Neuronal stem cell (in vitro differentiated cells): Measurements from ENCODE around the gene TANGO6.

Experiments used
- DNase-seq: peaks from one replicate; pipeline ENCODE4 v3.0.0-alpha.2; 2013; ENCODE audit warnings: low spot score
- H2AFZ ChIP-seq: one replicate; pipeline ENCODE4 v1.6.1; 2013; ENCODE audit warnings: mild to moderate bottlenecking, low read length, inconsistent platforms
- H2AK5ac ChIP-seq: 2 replicates; pipeline ENCODE4 v1.6.1; 2013; ENCODE audit warnings: low read depth, mild to moderate bottlenecking, inconsistent platforms, low read length, moderate library complexity, mixed read lengths
- H2BK120ac ChIP-seq: 2 replicates; pipeline ENCODE4 v1.6.1; 2013; ENCODE audit warnings: low read depth, mild to moderate bottlenecking, inconsistent platforms, low read length, moderate library complexity, mixed read lengths
- H2BK12ac ChIP-seq: one replicate; pipeline ENCODE4 v1.6.1; 2013; ENCODE audit warnings: low read length, inconsistent platforms
- H2BK15ac ChIP-seq: 2 replicates; pipeline ENCODE4 v1.6.1; 2013; ENCODE audit warnings: mild to moderate bottlenecking, low read length, inconsistent platforms, mixed read lengths
- H2BK5ac ChIP-seq: one replicate; pipeline ENCODE4 v1.6.1; 2013; ENCODE audit warnings: inconsistent platforms, mild to moderate bottlenecking, low read length, moderate library complexity
- H3K14ac ChIP-seq: one replicate; pipeline ENCODE4 v1.6.1; 2013; ENCODE audit warnings: low read length, inconsistent platforms
- H3K18ac ChIP-seq: 2 replicates; pipeline ENCODE4 v1.6.1; 2013; ENCODE audit warnings: low read length, inconsistent platforms
- H3K23ac ChIP-seq: 2 replicates; pipeline ENCODE4 v1.6.1; 2013; ENCODE audit warnings: low read depth, mild to moderate bottlenecking, mixed read lengths, low read length, inconsistent platforms; ENCODE audit not compliant: poor library complexity
- H3K27ac ChIP-seq: replicated peaks from 3 replicates; pipeline ENCODE4 v1.5.1; 2013; ENCODE audit warnings: low read length, inconsistent platforms
- H3K27me3 ChIP-seq, 3 experiments: 2 replicates each; pipeline ENCODE4 v1.6.1; 2013; ENCODE audit warnings: low read length in 3 of 3, mild to moderate bottlenecking in 2 of 3, inconsistent platforms in 1 of 3, low read depth in 1 of 3, mixed read lengths in 1 of 3, moderate library complexity in 1 of 3; ENCODE audit not compliant: control insufficient read depth in 3 of 3, insufficient read depth in 3 of 3
- H3K36me3 ChIP-seq, 2 donors: replicated peaks in 1 of 2; 2 replicates each; pipeline ENCODE4 v1.6.1; 2013; ENCODE audit warnings: low read length in 2 of 2; ENCODE audit not compliant: control insufficient read depth in 2 of 2, insufficient read depth in 2 of 2
- H3K4ac ChIP-seq: 2 replicates; pipeline ENCODE4 v1.6.1; 2013; ENCODE audit warnings: inconsistent platforms, mild to moderate bottlenecking, low read length, moderate library complexity
- H3K4me1 ChIP-seq, 2 donors: 1 replicate in 1 of 2; 2 replicates in 1 of 2; pipeline ENCODE4 v1.6.1; 2013; ENCODE audit warnings: low read length in 2 of 2, low read depth in 1 of 2; ENCODE audit not compliant: control insufficient read depth in 2 of 2, insufficient read depth in 1 of 2
- H3K4me2 ChIP-seq: one replicate; pipeline ENCODE4 v1.6.1; 2013; ENCODE audit warnings: mild to moderate bottlenecking, low read length, inconsistent platforms; ENCODE audit not compliant: insufficient read depth, poor library complexity, severe bottlenecking
- H3K4me3 ChIP-seq, 2 donors: 2 replicates each; pipeline ENCODE4 v1.5.1; 2013; ENCODE audit warnings: low read length in 2 of 2, mild to moderate bottlenecking in 2 of 2, inconsistent platforms in 1 of 2, moderate library complexity in 1 of 2
- H3K79me1 ChIP-seq: one replicate; pipeline ENCODE4 v1.6.1; 2013; ENCODE audit warnings: low read depth, mild to moderate bottlenecking, inconsistent platforms, low read length, moderate library complexity
- H3K9ac ChIP-seq: one replicate; pipeline ENCODE4 v1.6.1; 2013; ENCODE audit warnings: mild to moderate bottlenecking, low read depth, low read length, inconsistent platforms; ENCODE audit not compliant: poor library complexity
- H3K9me3 ChIP-seq, 2 donors: replicated peaks in 1 of 2; 2 replicates each; pipeline versions ENCODE3 to v1.6.1; 2013; ENCODE audit warnings: low read length in 2 of 2, mild to moderate bottlenecking in 2 of 2, inconsistent platforms in 1 of 2, low read depth in 1 of 2, mixed read lengths in 1 of 2, moderate library complexity in 1 of 2; ENCODE audit not compliant: control insufficient read depth in 2 of 2, insufficient read depth in 1 of 2
- H4K8ac ChIP-seq: one replicate; pipeline ENCODE4 v1.6.1; 2013; ENCODE audit warnings: low read depth, mild to moderate bottlenecking, inconsistent platforms, low read length, moderate library complexity
- H4K91ac ChIP-seq: one replicate; pipeline ENCODE4 v1.6.1; 2013; ENCODE audit warnings: low read length, low read depth, mild to moderate bottlenecking, inconsistent platforms; ENCODE audit not compliant: poor library complexity
- WGBS, 2 donors: extraction: QIAGEN DNeasy Blood & Tissue Kit; methylation state at CpG; one replicate each; pipeline ENCODE4 v1.1.7; 2013; ENCODE audit warnings: missing lambda C conversion rate in 2 of 2, mixed read lengths in 1 of 2; ENCODE audit not compliant: insufficient read length in 2 of 2, insufficient replicate concordance in 1 of 2; ENCODE audit errors: extremely low coverage in 2 of 2; 5-methylcytosine and 5-hydroxymethylcytosine counted together

Gene TANGO6

GRCh38 chr16:68936736-68937631 lies 93.7 kb downstream of the TANGO6 start:
- no peak for DNase-seq
- H3K27ac ChIP-seq: peak overlapping the region; percentile 22
- WGBS, 2 donors: no CpG with 5 or more reads among the region's 2 CpGs

DNA sequence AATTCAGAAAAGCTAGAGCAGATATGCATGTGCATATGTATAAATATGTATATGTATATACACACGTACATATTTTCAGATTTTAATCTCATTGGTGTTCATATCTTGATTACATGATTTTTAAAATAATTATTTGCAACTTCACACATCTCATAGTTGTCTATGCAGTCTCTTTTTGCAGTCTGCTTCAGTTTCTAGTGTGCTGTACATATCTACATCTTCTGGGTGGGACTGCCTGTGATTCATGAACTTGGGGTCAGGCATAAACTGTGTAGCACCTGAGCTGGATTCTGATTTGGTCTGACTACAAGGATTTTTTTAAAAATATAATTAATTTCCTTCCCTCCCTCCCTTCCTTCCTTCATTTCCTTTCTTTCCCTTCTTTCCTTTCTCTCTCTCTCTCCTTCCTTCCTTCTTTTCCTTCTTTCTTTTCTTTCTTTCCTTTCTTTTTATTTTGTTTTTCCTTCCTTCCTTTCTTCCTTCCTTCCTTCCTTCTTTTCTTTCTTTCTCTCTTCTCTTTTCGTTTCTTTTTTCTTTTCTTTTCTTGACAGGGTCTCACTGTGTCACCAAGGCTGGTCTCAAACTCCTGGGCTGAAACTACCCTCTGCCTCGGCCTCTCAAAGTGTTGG lies 96.5 kb downstream of the TANGO6 start:
- H2BK120ac ChIP-seq: no peak overlapping the region
- no peak overlapping the region for H2AK5ac ChIP-seq
- H3K4me2 ChIP-seq: no peak overlapping the region
- no peak overlapping the region for H3K14ac ChIP-seq
- no peaks in the 10 kb centered on the region for H3K27me3 ChIP-seq
- no peaks in the 10 kb centered on the region for H3K4me1 ChIP-seq
- H2BK12ac ChIP-seq: no peak overlapping the region
- H3K23ac ChIP-seq: no peak overlapping the region
- no peak overlapping the region for H3K27ac ChIP-seq
- no peak overlapping the region for H3K4me3 ChIP-seq
- WGBS, 2 donors: no CpG with 5 or more reads among the region's 3 CpGs
- peaks cover 4 to 5% of the 10 kb centered on the region in 2 donors for H3K9me3 ChIP-seq
- H3K79me1 ChIP-seq: no peaks in the 10 kb centered on the region
- no peak overlapping the region for H3K18ac ChIP-seq
- DNase-seq: no peak
- no peak overlapping the region for H3K4ac ChIP-seq
- H2AFZ ChIP-seq: no peak overlapping the region
- H3K36me3 ChIP-seq: no peaks in the 10 kb centered on the region
- H2BK5ac ChIP-seq: no peak overlapping the region
- no peak overlapping the region for H3K9ac ChIP-seq
- no peak overlapping the region for H4K8ac ChIP-seq
- no peak overlapping the region for H2BK15ac ChIP-seq
- no peak overlapping the region for H4K91ac ChIP-seq

More at GRCh38 chr16:68936736-68937631, 93.7 kb downstream of the TANGO6 start:
- H2BK15ac ChIP-seq: no peak overlapping the region
- H3K4ac ChIP-seq: no peak overlapping the region
- no peak overlapping the region for H3K4me3 ChIP-seq
- H3K9me3 ChIP-seq: peaks cover 0 to 9% of the 10 kb centered on the region in 2 donors
- H3K27me3 ChIP-seq: no peaks in the 10 kb centered on the region
- H4K91ac ChIP-seq: no peak overlapping the region
- no peak overlapping the region for H3K18ac ChIP-seq
- no peak overlapping the region for H2BK12ac ChIP-seq
- no peak overlapping the region for H2AK5ac ChIP-seq
- H3K36me3 ChIP-seq: peaks cover 0 to 11% of the 10 kb centered on the region in 2 donors
- no peaks in the 10 kb centered on the region for H3K4me1 ChIP-seq
- H3K23ac ChIP-seq: no peak overlapping the region
- no peak overlapping the region for H3K14ac ChIP-seq
- no peak overlapping the region for H2BK5ac ChIP-seq
- H3K9ac ChIP-seq: no peak overlapping the region
- H2AFZ ChIP-seq: no peak overlapping the region
- H4K8ac ChIP-seq: no peak overlapping the region
- no peaks in the 10 kb centered on the region for H3K79me1 ChIP-seq
- H3K4me2 ChIP-seq: no peak overlapping the region
- H2BK120ac ChIP-seq: no peak overlapping the region

GRCh38 chr16:68940816-68941215 lies 97.5 kb downstream of the TANGO6 start:
- no CpG with 5 or more reads among the region's 2 CpGs for WGBS, 2 donors
- H2BK12ac ChIP-seq: no peak overlapping the region
- no peak overlapping the region for H4K8ac ChIP-seq
- no peak overlapping the region for H3K4ac ChIP-seq
- H2BK120ac ChIP-seq: no peak overlapping the region
- H3K14ac ChIP-seq: no peak overlapping the region
- H2AFZ ChIP-seq: no peak overlapping the region
- H2BK5ac ChIP-seq: no peak overlapping the region
- H3K18ac ChIP-seq: no peak overlapping the region
- no peak overlapping the region for H4K91ac ChIP-seq
- H2AK5ac ChIP-seq: no peak overlapping the region
- no peak for DNase-seq
- peaks cover 4 to 5% of the 10 kb centered on the region in 2 donors for H3K9me3 ChIP-seq
- H2BK15ac ChIP-seq: no peak overlapping the region
- H3K27ac ChIP-seq: no peak overlapping the region
- no peaks in the 10 kb centered on the region for H3K36me3 ChIP-seq
- H3K27me3 ChIP-seq: no peaks in the 10 kb centered on the region
- H3K79me1 ChIP-seq: no peaks in the 10 kb centered on the region
- H3K9ac ChIP-seq: no peak overlapping the region
- no peak overlapping the region for H3K4me3 ChIP-seq
- no peak overlapping the region for H3K4me2 ChIP-seq
- no peak overlapping the region for H3K23ac ChIP-seq
- no peaks in the 10 kb centered on the region for H3K4me1 ChIP-seq

- H3K27me3 ChIP-seq: no peaks in the 10 kb centered on the region
- no peak overlapping the region for H4K91ac ChIP-seq
- no peak overlapping the region for H3K4me2 ChIP-seq
- H2BK5ac ChIP-seq: no peak overlapping the region
- no peak overlapping the region for H3K4ac ChIP-seq
- no peak overlapping the region for H2AK5ac ChIP-seq
- no peak overlapping the region for H3K4me3 ChIP-seq
- no peaks in the 10 kb centered on the region for H3K4me1 ChIP-seq
- H3K36me3 ChIP-seq: no peaks in the 10 kb centered on the region
- no peak overlapping the region for H2BK12ac ChIP-seq
- no CpG with 5 or more reads among the region's 1 CpG for WGBS, 2 donors
- H2AFZ ChIP-seq: no peak overlapping the region
- H3K9ac ChIP-seq: no peak overlapping the region
- peaks cover 4 to 5% of the 10 kb centered on the region in 2 donors for H3K9me3 ChIP-seq
- no peak overlapping the region for H3K27ac ChIP-seq
- no peak overlapping the region for H4K8ac ChIP-seq
- H3K23ac ChIP-seq: no peak overlapping the region
- no peak overlapping the region for H3K18ac ChIP-seq
- no peak overlapping the region for H2BK120ac ChIP-seq
- H3K14ac ChIP-seq: no peak overlapping the region
- no peaks in the 10 kb centered on the region for H3K79me1 ChIP-seq
- no peak for DNase-seq
- H2BK15ac ChIP-seq: no peak overlapping the region
Observed at GRCh38 chr16:68943961-68944360, 100.6 kb downstream of the TANGO6 start.
